ENCODE measurements around the gene FBXL17.

DNA sequence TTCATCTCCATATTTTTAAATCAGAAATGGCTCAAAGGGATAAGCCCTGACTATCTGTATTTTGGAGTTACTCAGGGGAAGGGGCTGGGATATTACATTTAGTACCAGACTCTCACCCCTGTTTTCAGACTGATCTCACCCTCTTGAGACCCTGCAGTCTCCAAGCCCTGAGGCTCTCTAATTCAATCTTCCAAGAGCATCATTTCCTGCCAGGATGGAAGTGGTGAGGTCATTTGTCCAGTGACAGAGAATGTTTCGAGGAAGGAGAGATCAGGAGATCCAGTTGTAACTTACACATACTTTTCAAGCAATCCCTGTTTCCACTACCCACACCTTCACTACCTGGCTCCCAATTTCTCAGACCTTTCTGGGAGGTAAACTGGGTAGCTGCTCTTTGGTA is 415.7 kb downstream of the FBXL17 start:
- TF ChIP-seq, protein P1, sequence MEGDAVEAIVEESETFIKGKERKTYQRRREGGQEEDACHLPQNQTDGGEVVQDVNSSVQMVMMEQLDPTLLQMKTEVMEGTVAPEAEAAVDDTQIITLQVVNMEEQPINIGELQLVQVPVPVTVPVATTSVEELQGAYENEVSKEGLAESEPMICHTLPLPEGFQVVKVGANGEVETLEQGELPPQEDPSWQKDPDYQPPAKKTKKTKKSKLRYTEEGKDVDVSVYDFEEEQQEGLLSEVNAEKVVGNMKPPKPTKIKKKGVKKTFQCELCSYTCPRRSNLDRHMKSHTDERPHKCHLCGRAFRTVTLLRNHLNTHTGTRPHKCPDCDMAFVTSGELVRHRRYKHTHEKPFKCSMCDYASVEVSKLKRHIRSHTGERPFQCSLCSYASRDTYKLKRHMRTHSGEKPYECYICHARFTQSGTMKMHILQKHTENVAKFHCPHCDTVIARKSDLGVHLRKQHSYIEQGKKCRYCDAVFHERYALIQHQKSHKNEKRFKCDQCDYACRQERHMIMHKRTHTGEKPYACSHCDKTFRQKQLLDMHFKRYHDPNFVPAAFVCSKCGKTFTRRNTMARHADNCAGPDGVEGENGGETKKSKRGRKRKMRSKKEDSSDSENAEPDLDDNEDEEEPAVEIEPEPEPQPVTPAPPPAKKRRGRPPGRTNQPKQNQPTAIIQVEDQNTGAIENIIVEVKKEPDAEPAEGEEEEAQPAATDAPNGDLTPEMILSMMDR (IDR thresholded peaks at IDR 0.05) = no peak
- no peak for TF ChIP-seq POLR2A (IDR thresholded peaks at IDR 0.05)
